Testis (tissue), 3 donors: ENCODE measurements around the gene GNB1L. TPM values are rescaled to one million over a fixed set of nuclear protein-coding genes. Genes with fewer than 3 reads are reported as not detected.

Experiments used
- DNase-seq: peaks from one replicate; pipeline ENCODE4 v3.0.0-alpha.2; 2019
- H3K27ac ChIP-seq, 2 donors: fragments of 200-600 bp; sonication (generic); one replicate each; pipeline ENCODE4 v1.5.1; 2019
- H3K27me3 ChIP-seq: fragments of 200-600 bp; sonication (generic); one replicate; pipeline ENCODE4 v1.5.1; 2019
- H3K36me3 ChIP-seq: fragments of 200-600 bp; sonication (generic); one replicate; pipeline ENCODE4 v1.5.1; 2017; ENCODE audit warnings: low read depth; ENCODE audit errors: missing control alignments
- H3K4me1 ChIP-seq: fragments of 200-600 bp; sonication (generic); one replicate; pipeline ENCODE4 v1.5.1; 2019
- H3K4me3 ChIP-seq, 2 donors: fragments of 200-600 bp; sonication (generic); one replicate each; pipeline ENCODE4 v1.5.1; 2017 to 2019
- H3K9me3 ChIP-seq: fragments of 200-600 bp; sonication (generic); one replicate; pipeline ENCODE4 v1.5.1; 2017
- CTCF ChIP-seq, 3 experiments: fragments of 450-650 bp in 2 of 3; fragments of 200-600 bp in 1 of 3; sonication (generic) in 1 of 3; IDR thresholded peaks; one replicate each; pipeline ENCODE4 v1.5.1; 2016 to 2019; ENCODE audit warnings: antibody characterized with exemption in 3 of 3, mild to moderate bottlenecking in 2 of 3, moderate library complexity in 1 of 3
- POLR2A ChIP-seq: fragments of 450-650 bp; IDR thresholded peaks from one replicate; pipeline ENCODE4 v1.6.1; 2017; ENCODE audit warnings: antibody characterized with exemption, mild to moderate bottlenecking, moderate library complexity
- WGBS, 2 donors: methylation state at CpG; one replicate each; pipeline ENCODE4 v1.1.5; 2018; 5-methylcytosine and 5-hydroxymethylcytosine counted together
- intact Hi-C: fragments of 100-400 bp; cut with DNase I; formaldehyde crosslinking; loops from one replicate; pipeline ENCODE4 v1.15.1; 2023; ENCODE audit warnings: low total_unique reads
- polyA plus RNA-seq: library from polyadenylated mRNA; stranded (reverse); fragments of 350-450 nt; fragmentation: Illumina TruSeq; extraction: RNeasy Lipid Tissue Mini Kit (QIAGEN cat#74804); gene quantifications from one replicate; pipeline ENCODE4 v1.2.3, GENCODE V29; 2014; ENCODE audit warnings: low read depth, low replicate concordance; ENCODE audit not compliant: insufficient read depth
- total RNA-seq, 2 donors: library from RNA; depleted of rRNA; stranded (reverse); fragments of >200 nt; gene quantifications; one replicate each; pipeline ENCODE4 v1.2.3, GENCODE V29; 2016

Gene GNB1L
- total and polyA plus RNA-seq, 3 donors from 2014 or later: 5.5 to 6.9 (median 6.0) TPM

GRCh38 chr22:19734837-19735382 is 119.8 kb downstream of the GNB1L start:
- H3K9me3 ChIP-seq: no peaks in the 10 kb centered on the region
- H3K27me3 ChIP-seq: no peaks in the 10 kb centered on the region
- H3K4me1 ChIP-seq: no peaks in the 10 kb centered on the region
- no peak overlapping the region for H3K27ac ChIP-seq
- no peaks in the 10 kb centered on the region for H3K36me3 ChIP-seq
- TF ChIP-seq CTCF (IDR thresholded peaks at IDR 0.05) (no peak), POLR2A (no peak)
- no peak for DNase-seq
- 88 to 100% methylated on average over 3 to 5 of the region's 5 CpGs for WGBS, 2 donors
- H3K4me3 ChIP-seq: no peak overlapping the region
- intact Hi-C loops: loop anchor here (5.0 kb wide), 1 partner anchor 177 kb away; no protein-coding TSS in a partner anchor

GRCh38 chr22:19734163-19734562 is 120.5 kb downstream of the GNB1L start:
- intact Hi-C loops: loop anchor here (5.0 kb wide), 1 partner anchor 178 kb away; no protein-coding TSS in a partner anchor
- TF ChIP-seq POLR2A (no peak), CTCF (IDR thresholded peaks at IDR 0.05) (no peak)

GRCh38 chr22:19733755-19734154 is 120.9 kb downstream of the GNB1L start:
- Histone ChIP-seq H3K4me3 (no peak overlapping the region), H3K9me3 (no peaks in the 10 kb centered on the region), H3K36me3 (no peaks in the 10 kb centered on the region), H3K4me1 (no peaks in the 10 kb centered on the region), H3K27me3 (no peaks in the 10 kb centered on the region), H3K27ac (no peak overlapping the region)
- WGBS, 2 donors: 90 to 91% methylated on average over 5 of the region's 5 CpGs
- intact Hi-C loops: loop anchor here (5.0 kb wide), 1 partner anchor 179 kb away; no protein-coding TSS in a partner anchor
- TF ChIP-seq CTCF (IDR thresholded peaks at IDR 0.05) (no peak), POLR2A (no peak)
- no peak for DNase-seq

More at GRCh38 chr22:19734163-19734562, 120.5 kb downstream of the GNB1L start:
- Histone ChIP-seq H3K27ac (no peak overlapping the region), H3K36me3 (no peaks in the 10 kb centered on the region), H3K4me1 (no peaks in the 10 kb centered on the region), H3K27me3 (no peaks in the 10 kb centered on the region), H3K4me3 (no peak overlapping the region), H3K9me3 (no peaks in the 10 kb centered on the region)
- no peak for DNase-seq
- 87 to 94% methylated on average over 7 of the region's 7 CpGs for WGBS, 2 donors

Other genes with a start within 250 kb of the GNB1L start
- 10 to 100 TPM; 68.9 to 89.3 TPM for gene SEPTIN5, start 140.4 kb downstream of the GNB1L start, total RNA-seq
- gene SEPTIN5, start 140.4 kb downstream of the GNB1L start, polyA plus RNA-seq: 33.9 TPM
- gene GP1BB, start 131.3 kb downstream of the GNB1L start, total RNA-seq: 10 to 100 TPM; 28.0 to 65.1 TPM
- gene GP1BB, start 131.3 kb downstream of the GNB1L start, polyA plus RNA-seq: not detected
- 10 to 100 TPM; 23.3 to 43.4 TPM for gene TBX1, start 94.1 kb downstream of the GNB1L start, total RNA-seq
- 18.1 TPM for gene TBX1, start 94.1 kb downstream of the GNB1L start, polyA plus RNA-seq
- gene RTL10, start within 50 bp of the GNB1L start, total RNA-seq: 10 to 100 TPM; 11.0 to 14.7 TPM
- 10.9 TPM for gene RTL10, start within 50 bp of the GNB1L start, polyA plus RNA-seq
- gene COMT, start 86.9 kb upstream of the GNB1L start, total RNA-seq: 100 to 1,000 TPM; 278 to 427 TPM
- gene COMT, start 86.9 kb upstream of the GNB1L start, polyA plus RNA-seq: 147 TPM
- gene TXNRD2, start 86.9 kb upstream of the GNB1L start, total RNA-seq: 10 to 100 TPM; 36.6 to 49.9 TPM
- gene TXNRD2, start 86.9 kb upstream of the GNB1L start, polyA plus RNA-seq: 28.7 TPM
- 10 to 100 TPM; 43.2 to 57.7 TPM for gene ARVCF, start 161.9 kb upstream of the GNB1L start, total RNA-seq
- gene ARVCF, start 161.9 kb upstream of the GNB1L start, polyA plus RNA-seq: 21.1 TPM
- 10 to 100 TPM; 13.5 to 21.5 TPM for gene TANGO2, start 166.2 kb upstream of the GNB1L start, total RNA-seq
- gene TANGO2, start 166.2 kb upstream of the GNB1L start, polyA plus RNA-seq: 19.0 TPM
- 10 to 100 TPM; 64.8 to 83.7 TPM for gene DGCR8, start 225.4 kb upstream of the GNB1L start, total RNA-seq
- gene DGCR8, start 225.4 kb upstream of the GNB1L start, polyA plus RNA-seq: 44.4 TPM